HepG2 (cell line): ENCODE results near the gene SPSB2. TPM values are rescaled to one million over a fixed set of nuclear protein-coding genes. Genes with fewer than 3 reads are reported as not detected.
A peak's percentile ranks its signal among the peaks of the same experiment; 100 is the strongest.

Experiments used
- ARID4A ChIP-seq: sonication (generic); formaldehyde crosslinking; IDR thresholded peaks from 2 replicates; pipeline ENCODE4 v1.5.0; 2020; ENCODE audit warnings: mild to moderate bottlenecking, missing genetic modification reagents, borderline replicate concordance
- HNRNPLL ChIP-seq: fragments of 200-400 bp; formaldehyde crosslinking; IDR thresholded peaks from 2 replicates; pipeline ENCODE4 v1.6.1; 2017; ENCODE audit warnings: mild to moderate bottlenecking, low read depth, low read length; ENCODE audit not compliant: poor library complexity, severe bottlenecking
- HNRNPUL1 ChIP-seq: fragments of 200-400 bp; formaldehyde crosslinking; IDR thresholded peaks from 2 replicates; pipeline ENCODE4 v1.6.1; 2017; ENCODE audit warnings: low read depth, mild to moderate bottlenecking, low read length, moderate library complexity
- LCORL ChIP-seq, 2 experiments: fragments of 450-650 bp in 1 of 2; sonication (generic) in 1 of 2; formaldehyde crosslinking in 1 of 2; IDR thresholded peaks; 2 replicates each; pipeline versions ENCODE4 v1.5.0 to v1.6.1; 2017 to 2020; ENCODE audit warnings: antibody characterized with exemption in 1 of 2, missing genetic modification reagents in 1 of 2
- MTERF4 ChIP-seq: sonication (generic); formaldehyde crosslinking; IDR thresholded peaks from 2 replicates; pipeline ENCODE4 v1.8.0; 2023; ENCODE audit warnings: mild to moderate bottlenecking, missing genetic modification reagents
- POLR2AphosphoS5 ChIP-seq: IDR thresholded peaks from 2 replicates; pipeline ENCODE4 v1.6.1; 2012; ENCODE audit warnings: low read depth, low read length
- SP4 ChIP-seq: sonication (generic); formaldehyde crosslinking; IDR thresholded peaks from 2 replicates; pipeline ENCODE4 v1.8.1; 2023; ENCODE audit warnings: mild to moderate bottlenecking, missing genetic modification reagents
- XRCC5 ChIP-seq: fragments of 200-400 bp; formaldehyde crosslinking; optimal IDR thresholded peaks from 2 replicates; pipeline ENCODE3; 2017; ENCODE audit warnings: mild to moderate bottlenecking, low read length
- ZNF18 ChIP-seq: sonication (generic); formaldehyde crosslinking; IDR thresholded peaks from 2 replicates; pipeline ENCODE4 v1.8.0; 2022; ENCODE audit warnings: mild to moderate bottlenecking, missing genetic modification reagents; ENCODE audit not compliant: insufficient replicate concordance
- ZSCAN21 ChIP-seq: sonication (generic); formaldehyde crosslinking; IDR thresholded peaks from 2 replicates; pipeline ENCODE4 v1.8.0; 2022; ENCODE audit warnings: mild to moderate bottlenecking, missing genetic modification reagents, moderate library complexity, borderline replicate concordance
- polyA plus RNA-seq, 8 experiments: library from polyadenylated mRNA; depleted of rRNA in 3 of 8; stranded (reverse) in 7 of 8; unstranded in 1 of 8; fragments of >200 nt; fragmentation: Illumina TruSeq in 4 of 8; extraction: Trizol in 4 of 8; gene quantifications; 2 replicates each; pipeline versions ENCODE4 v1.2.1 to v1.2.3, GENCODE V29; 2011 to 2016; ENCODE audit warnings: low read depth in 4 of 8, missing spikeins in 1 of 8, mixed read lengths in 1 of 8; ENCODE audit not compliant: insufficient read depth in 1 of 8
- total RNA-seq, 5 experiments: library from RNA; depleted of rRNA; stranded (reverse); fragments of >200 nt; fragmentation: Illumina TruSeq; extraction: Trizol; gene quantifications; 2 replicates each; pipeline ENCODE4 v1.2.3, GENCODE V29; 2016; ENCODE audit warnings: low read depth in 1 of 5
- TF ChIP-seq, protein P1 (sequence below): sonication (generic); formaldehyde crosslinking; IDR thresholded peaks from 2 replicates; pipeline ENCODE4 v1.5.1; 2020; ENCODE audit warnings: mild to moderate bottlenecking, missing genetic modification reagents, borderline replicate concordance
- TF ChIP-seq, protein P2 (sequence below): sonication (generic); formaldehyde crosslinking; IDR thresholded peaks from 2 replicates; pipeline ENCODE4 v1.5.1; 2020; ENCODE audit warnings: mild to moderate bottlenecking, moderate library complexity, missing genetic modification reagents

The SPSB2 gene
- total and polyA plus RNA-seq, 2 of the 13 experiments (the other 11 are each of a cell fraction or from before 2014, with no cell fraction given) = 2.0 to 6.2 TPM

DNA sequence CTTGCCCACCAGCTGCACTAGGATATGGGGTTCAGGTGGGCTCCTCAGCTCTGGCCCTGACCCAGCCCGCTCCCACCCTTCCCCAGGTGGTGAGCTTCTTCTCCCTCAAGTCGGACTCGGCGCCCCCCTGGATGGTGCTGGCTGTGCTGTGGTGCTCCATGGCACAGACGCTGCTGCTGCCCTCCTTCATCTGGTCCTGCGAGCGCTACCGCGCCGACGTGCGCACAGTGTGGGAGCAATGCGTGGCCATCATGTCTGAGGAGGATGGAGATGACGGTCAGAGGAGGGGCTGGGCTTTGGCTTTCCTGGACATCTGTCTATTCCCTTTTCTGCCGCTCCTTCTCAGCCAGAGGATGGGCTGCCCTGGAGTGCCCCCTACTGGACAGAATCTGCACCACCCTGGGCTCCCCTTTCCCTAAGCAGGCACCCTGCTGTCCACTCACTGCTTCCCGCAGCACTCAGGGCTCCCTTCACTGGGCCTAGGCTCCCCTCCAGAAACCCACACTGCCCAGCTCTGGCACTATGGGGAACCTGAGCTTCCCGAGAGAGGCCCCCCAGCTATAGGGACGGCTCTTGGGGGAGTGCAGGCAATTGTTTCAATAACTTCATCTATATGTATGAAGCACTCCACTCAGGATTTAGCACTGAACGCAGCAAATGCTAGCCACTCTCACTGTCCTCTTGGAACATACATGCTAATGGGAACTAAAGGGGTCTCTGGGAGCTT lies 47.5 kb downstream of the SPSB2 start (continued):
- TF ChIP-seq ZNF18 (CRISPR knock-in tag) = no peak
- 0 out of 2 replicates have a peak, but pooled peaks have one; percentile 36 for TF ChIP-seq MTERF4 (CRISPR knock-in tag)
- no peak for TF ChIP-seq HNRNPUL1
- TF ChIP-seq, protein P1, sequence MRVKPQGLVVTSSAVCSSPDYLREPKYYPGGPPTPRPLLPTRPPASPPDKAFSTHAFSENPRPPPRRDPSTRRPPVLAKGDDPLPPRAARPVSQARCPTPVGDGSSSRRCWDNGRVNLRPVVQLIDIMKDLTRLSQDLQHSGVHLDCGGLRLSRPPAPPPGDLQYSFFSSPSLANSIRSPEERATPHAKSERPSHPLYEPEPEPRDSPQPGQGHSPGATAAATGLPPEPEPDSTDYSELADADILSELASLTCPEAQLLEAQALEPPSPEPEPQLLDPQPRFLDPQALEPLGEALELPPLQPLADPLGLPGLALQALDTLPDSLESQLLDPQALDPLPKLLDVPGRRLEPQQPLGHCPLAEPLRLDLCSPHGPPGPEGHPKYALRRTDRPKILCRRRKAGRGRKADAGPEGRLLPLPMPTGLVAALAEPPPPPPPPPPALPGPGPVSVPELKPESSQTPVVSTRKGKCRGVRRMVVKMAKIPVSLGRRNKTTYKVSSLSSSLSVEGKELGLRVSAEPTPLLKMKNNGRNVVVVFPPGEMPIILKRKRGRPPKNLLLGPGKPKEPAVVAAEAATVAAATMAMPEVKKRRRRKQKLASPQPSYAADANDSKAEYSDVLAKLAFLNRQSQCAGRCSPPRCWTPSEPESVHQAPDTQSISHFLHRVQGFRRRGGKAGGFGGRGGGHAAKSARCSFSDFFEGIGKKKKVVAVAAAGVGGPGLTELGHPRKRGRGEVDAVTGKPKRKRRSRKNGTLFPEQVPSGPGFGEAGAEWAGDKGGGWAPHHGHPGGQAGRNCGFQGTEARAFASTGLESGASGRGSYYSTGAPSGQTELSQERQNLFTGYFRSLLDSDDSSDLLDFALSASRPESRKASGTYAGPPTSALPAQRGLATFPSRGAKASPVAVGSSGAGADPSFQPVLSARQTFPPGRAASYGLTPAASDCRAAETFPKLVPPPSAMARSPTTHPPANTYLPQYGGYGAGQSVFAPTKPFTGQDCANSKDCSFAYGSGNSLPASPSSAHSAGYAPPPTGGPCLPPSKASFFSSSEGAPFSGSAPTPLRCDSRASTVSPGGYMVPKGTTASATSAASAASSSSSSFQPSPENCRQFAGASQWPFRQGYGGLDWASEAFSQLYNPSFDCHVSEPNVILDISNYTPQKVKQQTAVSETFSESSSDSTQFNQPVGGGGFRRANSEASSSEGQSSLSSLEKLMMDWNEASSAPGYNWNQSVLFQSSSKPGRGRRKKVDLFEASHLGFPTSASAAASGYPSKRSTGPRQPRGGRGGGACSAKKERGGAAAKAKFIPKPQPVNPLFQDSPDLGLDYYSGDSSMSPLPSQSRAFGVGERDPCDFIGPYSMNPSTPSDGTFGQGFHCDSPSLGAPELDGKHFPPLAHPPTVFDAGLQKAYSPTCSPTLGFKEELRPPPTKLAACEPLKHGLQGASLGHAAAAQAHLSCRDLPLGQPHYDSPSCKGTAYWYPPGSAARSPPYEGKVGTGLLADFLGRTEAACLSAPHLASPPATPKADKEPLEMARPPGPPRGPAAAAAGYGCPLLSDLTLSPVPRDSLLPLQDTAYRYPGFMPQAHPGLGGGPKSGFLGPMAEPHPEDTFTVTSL = no peak
- TF ChIP-seq LCORL (IDR thresholded peaks at IDR 0.05) = no peak
- TF ChIP-seq LCORL (CRISPR knock-in tag; IDR thresholded peaks at IDR 0.05) = peak; percentile 66; the same call in 1 of the 2 replicates
- peak; percentile 66 for TF ChIP-seq HNRNPLL
- TF ChIP-seq ZSCAN21 = no peak
- TF ChIP-seq, protein P2, sequence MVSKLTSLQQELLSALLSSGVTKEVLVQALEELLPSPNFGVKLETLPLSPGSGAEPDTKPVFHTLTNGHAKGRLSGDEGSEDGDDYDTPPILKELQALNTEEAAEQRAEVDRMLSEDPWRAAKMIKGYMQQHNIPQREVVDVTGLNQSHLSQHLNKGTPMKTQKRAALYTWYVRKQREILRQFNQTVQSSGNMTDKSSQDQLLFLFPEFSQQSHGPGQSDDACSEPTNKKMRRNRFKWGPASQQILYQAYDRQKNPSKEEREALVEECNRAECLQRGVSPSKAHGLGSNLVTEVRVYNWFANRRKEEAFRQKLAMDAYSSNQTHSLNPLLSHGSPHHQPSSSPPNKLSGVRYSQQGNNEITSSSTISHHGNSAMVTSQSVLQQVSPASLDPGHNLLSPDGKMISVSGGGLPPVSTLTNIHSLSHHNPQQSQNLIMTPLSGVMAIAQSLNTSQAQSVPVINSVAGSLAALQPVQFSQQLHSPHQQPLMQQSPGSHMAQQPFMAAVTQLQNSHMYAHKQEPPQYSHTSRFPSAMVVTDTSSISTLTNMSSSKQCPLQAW (CRISPR knock-in tag) = peak; percentile 25; the same call in 1 of the 2 replicates
- TF ChIP-seq POLR2AphosphoS5 = peak; percentile 29; the same call in 1 of the 2 replicates
- peak; percentile 91 for TF ChIP-seq XRCC5
- peak; percentile 21; the same call in 1 of the 2 replicates for TF ChIP-seq ARID4A
- peak; percentile 56; the same call in 1 of the 2 replicates for TF ChIP-seq SP4 (CRISPR knock-in tag)
